Right lobe of liver (tissue), 4 donors: ENCODE measurements around the gene MYO10.

Experiments
- POLR2A ChIP-seq: fragments of 450-650 bp; IDR thresholded peaks from one replicate; pipeline ENCODE4 v1.6.1; 2017; ENCODE audit warnings: antibody characterized with exemption, mild to moderate bottlenecking
- TF ChIP-seq, protein P1 (sequence below), 4 donors: fragments of 200-600 bp in 3 of 4; fragments of 450-650 bp in 1 of 4; IDR thresholded peaks; one replicate each; pipeline versions ENCODE4 v1.5.1 to v1.8.0; 2016 to 2022; ENCODE audit warnings: antibody characterized with exemption in 4 of 4, mild to moderate bottlenecking in 2 of 4
- donor health status: DM: no; HTN: no; CAD: no.
- donor health status: DM: no; HTN: no; CAD: no.
- donor health status: DM: no; HTN: yes; CAD: no.

- no peak for TF ChIP-seq POLR2A
- TF ChIP-seq, protein P1, sequence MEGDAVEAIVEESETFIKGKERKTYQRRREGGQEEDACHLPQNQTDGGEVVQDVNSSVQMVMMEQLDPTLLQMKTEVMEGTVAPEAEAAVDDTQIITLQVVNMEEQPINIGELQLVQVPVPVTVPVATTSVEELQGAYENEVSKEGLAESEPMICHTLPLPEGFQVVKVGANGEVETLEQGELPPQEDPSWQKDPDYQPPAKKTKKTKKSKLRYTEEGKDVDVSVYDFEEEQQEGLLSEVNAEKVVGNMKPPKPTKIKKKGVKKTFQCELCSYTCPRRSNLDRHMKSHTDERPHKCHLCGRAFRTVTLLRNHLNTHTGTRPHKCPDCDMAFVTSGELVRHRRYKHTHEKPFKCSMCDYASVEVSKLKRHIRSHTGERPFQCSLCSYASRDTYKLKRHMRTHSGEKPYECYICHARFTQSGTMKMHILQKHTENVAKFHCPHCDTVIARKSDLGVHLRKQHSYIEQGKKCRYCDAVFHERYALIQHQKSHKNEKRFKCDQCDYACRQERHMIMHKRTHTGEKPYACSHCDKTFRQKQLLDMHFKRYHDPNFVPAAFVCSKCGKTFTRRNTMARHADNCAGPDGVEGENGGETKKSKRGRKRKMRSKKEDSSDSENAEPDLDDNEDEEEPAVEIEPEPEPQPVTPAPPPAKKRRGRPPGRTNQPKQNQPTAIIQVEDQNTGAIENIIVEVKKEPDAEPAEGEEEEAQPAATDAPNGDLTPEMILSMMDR (IDR thresholded peaks at IDR 0.05) = no peak
Measured at GRCh38 chr5:16810208-16810854, 125.8 kb downstream of the MYO10 start.
